Mucosa of descending colon (tissue), 3 donors: ENCODE results near the gene ABHD12. TPM values are rescaled to one million over a fixed set of nuclear protein-coding genes. Genes with fewer than 3 reads are reported as not detected.
A peak's percentile ranks its signal among the peaks of the same experiment; 100 is the strongest.

Experiments used
- ATAC-seq: fragments of 200-7000 bp; cut with Tn5 transposase; one replicate; pipeline ENCODE4 v1.9.1; 2020; ENCODE audit warnings: mild to moderate bottlenecking, moderate library complexity
- DNase-seq, 3 donors: peaks; one replicate each; pipeline ENCODE4 v3.0.0-alpha.2; 2020
- H3K36me3 ChIP-seq: fragments of 200-600 bp; one replicate; pipeline ENCODE4 v1.8.0; 2021; ENCODE audit warnings: low read depth, mild to moderate bottlenecking
- H3K4me1 ChIP-seq: fragments of 200-600 bp; one replicate; pipeline ENCODE4 v1.8.0; 2021; ENCODE audit warnings: low read depth, mild to moderate bottlenecking
- H3K4me3 ChIP-seq: fragments of 200-600 bp; one replicate; pipeline ENCODE4 v1.8.0; 2021; ENCODE audit warnings: mild to moderate bottlenecking
- H3K9me3 ChIP-seq: fragments of 200-600 bp; one replicate; pipeline ENCODE4 v1.8.0; 2021; ENCODE audit warnings: mild to moderate bottlenecking
- intact Hi-C, 2 donors: fragments of 100-400 bp; cut with DNase I in 1 of 2; cut with micrococcal nuclease in 1 of 2; formaldehyde crosslinking; loops; one replicate each; pipeline versions ENCODE4 v1.11.0 to v1.11.1; 2022; cut with DNase I, micrococcal nuclease
- total RNA-seq, 3 donors: library from RNA; stranded (reverse); fragmentation: NEBNext Ultra II Directional in 2 of 3; extraction: Animal tissue kit (Norgen Biotek cat#: 25700) in 2 of 3; gene quantifications; one replicate each; pipeline versions ENCODE4 v1.2.1 to v1.2.4, GENCODE V29; 2021 to 2023
- TF ChIP-seq, protein P1 (sequence below): fragments of 200-600 bp; IDR thresholded peaks from one replicate; pipeline ENCODE4 v1.8.0; 2022; ENCODE audit warnings: antibody characterized with exemption, mild to moderate bottlenecking
- donor health status: DM: no; HTN: no; CAD: no; lungs with moderate emphysema.
- donor health status: DM: no; HTN: no; CAD: no.
- donor health status: DM: no; HTN: yes; CAD: no.

The ABHD12 gene
- total RNA-seq, 3 donors from 2014 or later = 47.3 to 65.5 (median 59.5) TPM

DNA sequence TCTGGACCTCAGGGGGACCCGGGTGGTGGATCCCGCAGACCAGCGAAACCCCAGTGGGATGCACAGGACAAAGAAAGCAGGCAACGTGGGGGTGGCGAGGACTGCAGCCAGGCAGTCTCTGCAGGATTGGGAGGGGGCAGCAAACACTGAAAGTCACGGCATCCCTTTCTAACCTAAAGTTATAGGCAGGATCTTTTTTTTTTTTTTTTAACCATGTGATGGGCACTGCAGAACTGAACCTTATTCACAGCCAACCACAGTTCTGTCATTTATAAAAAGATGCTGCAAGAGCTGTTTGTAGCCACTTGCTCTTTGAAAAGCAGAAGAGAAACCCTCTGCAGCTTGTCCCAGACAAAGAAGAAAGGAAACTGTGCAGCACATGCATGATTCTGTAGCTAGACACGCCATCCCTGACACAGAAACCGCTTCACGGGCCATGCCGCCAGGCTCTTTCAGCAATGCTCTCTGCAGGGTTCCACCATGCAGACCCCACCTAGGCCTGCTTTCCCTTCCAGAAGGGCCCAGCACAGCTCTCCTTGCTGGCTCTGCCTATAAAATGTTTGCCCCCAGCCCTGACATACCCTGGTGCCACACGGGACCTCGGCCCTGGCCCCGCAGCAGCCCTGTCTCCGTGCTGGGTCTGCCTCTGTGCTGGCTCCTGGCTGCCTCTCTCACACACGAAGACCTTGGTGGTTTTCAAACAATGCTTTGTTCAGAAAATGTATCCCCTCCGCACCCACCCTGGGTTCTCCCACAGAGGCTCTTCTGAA, 72.0 kb downstream of the ABHD12 start:
- TF ChIP-seq, protein P1, sequence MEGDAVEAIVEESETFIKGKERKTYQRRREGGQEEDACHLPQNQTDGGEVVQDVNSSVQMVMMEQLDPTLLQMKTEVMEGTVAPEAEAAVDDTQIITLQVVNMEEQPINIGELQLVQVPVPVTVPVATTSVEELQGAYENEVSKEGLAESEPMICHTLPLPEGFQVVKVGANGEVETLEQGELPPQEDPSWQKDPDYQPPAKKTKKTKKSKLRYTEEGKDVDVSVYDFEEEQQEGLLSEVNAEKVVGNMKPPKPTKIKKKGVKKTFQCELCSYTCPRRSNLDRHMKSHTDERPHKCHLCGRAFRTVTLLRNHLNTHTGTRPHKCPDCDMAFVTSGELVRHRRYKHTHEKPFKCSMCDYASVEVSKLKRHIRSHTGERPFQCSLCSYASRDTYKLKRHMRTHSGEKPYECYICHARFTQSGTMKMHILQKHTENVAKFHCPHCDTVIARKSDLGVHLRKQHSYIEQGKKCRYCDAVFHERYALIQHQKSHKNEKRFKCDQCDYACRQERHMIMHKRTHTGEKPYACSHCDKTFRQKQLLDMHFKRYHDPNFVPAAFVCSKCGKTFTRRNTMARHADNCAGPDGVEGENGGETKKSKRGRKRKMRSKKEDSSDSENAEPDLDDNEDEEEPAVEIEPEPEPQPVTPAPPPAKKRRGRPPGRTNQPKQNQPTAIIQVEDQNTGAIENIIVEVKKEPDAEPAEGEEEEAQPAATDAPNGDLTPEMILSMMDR = no peak
- DNase-seq (peak in 1 of 3 donors; percentile 48), ATAC-seq (peak; percentile 32)
- no peaks in the 10 kb centered on the region for H3K9me3 ChIP-seq
- H3K4me3 ChIP-seq = no peak overlapping the region
- H3K4me1 ChIP-seq = peaks cover 5% of the 10 kb centered on the region
- intact Hi-C loops = no loop called here
- no peaks in the 10 kb centered on the region for H3K36me3 ChIP-seq

DNA sequence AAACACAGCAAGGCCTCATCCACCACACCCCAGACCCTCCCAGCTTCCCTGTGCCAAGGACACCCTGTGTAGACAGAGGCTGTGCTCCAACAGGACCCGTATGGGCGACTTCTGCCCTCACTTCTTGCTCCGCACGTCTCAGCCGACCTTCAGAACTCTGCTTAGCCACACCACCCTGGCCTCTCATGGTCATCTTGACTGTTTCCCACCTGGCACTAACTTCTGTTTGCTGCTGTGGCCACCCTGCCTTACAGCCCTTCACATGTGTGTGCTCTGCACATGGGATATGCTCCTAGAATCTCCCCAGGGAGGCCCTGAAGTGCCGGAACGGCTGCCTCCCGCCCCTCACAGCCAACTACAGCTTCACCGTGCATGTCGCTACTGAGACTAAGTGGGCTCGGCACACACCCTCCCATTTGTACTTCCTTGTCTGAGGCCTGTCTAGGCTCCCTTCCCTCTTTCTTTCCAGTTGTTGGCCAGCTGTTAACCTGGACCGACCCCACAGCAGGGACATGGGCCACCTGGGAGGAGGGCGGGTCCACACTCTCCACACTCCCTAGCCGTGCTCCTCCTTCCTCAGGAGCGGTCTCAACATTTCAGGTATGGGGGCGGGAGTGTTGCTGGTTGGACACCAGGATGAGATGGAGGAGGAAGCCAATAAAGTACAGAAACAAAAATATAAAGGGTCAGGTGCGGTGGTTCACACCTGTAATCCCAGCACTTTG, 73.1 kb downstream of the ABHD12 start:
- ATAC-seq = peak; percentile 52
- H3K4me3 ChIP-seq = no peak overlapping the region
- no peaks in the 10 kb centered on the region for H3K4me1 ChIP-seq
- peak in 2 of 3 donors; percentile 18 to 34 for DNase-seq
- TF ChIP-seq, protein P1 = no peak
- H3K9me3 ChIP-seq = no peaks in the 10 kb centered on the region
- H3K36me3 ChIP-seq = no peaks in the 10 kb centered on the region
- intact Hi-C loops = no loop called here

DNA sequence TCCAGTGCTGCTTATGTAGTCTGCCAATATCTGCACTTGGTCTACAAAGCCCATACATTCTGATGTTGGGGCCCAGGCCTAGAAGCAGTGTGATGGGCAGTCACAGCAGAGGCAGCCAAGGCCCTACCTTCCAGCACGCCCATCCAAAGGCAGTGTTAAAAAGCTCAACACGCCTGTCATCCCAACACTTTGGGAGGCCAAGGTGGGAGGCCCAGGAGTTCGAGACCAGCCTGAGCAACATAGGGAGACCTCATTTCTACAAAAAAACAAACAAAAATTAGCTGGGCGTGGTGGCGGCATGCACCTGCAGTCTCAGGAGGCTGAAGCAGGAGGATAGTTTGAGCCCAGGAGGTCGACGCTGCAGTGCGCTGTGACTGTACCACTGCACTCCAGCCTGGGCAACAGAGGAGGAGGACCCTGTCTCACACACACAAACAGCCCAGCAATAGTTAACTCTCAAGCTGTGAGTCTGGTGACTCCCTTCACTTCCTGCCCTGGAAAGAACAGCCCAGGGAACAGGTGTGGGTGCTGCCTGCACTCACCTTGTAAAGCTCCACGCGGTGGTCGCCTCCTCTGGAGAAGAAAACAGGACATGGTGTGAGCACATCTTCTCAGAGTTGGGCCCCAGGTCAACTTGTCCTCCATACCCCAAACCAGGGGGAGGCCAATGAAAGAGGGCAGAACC, 74.0 kb downstream of the ABHD12 start:
- no peaks in the 10 kb centered on the region for H3K4me1 ChIP-seq
- TF ChIP-seq, protein P1 = no peak
- DNase-seq (peak in 1 of 3 donors; percentile 26), ATAC-seq (peak; percentile 7)
- no peaks in the 10 kb centered on the region for H3K36me3 ChIP-seq
- H3K4me3 ChIP-seq = no peak overlapping the region
- H3K9me3 ChIP-seq = no peaks in the 10 kb centered on the region
- intact Hi-C loops = no loop called here

DNA sequence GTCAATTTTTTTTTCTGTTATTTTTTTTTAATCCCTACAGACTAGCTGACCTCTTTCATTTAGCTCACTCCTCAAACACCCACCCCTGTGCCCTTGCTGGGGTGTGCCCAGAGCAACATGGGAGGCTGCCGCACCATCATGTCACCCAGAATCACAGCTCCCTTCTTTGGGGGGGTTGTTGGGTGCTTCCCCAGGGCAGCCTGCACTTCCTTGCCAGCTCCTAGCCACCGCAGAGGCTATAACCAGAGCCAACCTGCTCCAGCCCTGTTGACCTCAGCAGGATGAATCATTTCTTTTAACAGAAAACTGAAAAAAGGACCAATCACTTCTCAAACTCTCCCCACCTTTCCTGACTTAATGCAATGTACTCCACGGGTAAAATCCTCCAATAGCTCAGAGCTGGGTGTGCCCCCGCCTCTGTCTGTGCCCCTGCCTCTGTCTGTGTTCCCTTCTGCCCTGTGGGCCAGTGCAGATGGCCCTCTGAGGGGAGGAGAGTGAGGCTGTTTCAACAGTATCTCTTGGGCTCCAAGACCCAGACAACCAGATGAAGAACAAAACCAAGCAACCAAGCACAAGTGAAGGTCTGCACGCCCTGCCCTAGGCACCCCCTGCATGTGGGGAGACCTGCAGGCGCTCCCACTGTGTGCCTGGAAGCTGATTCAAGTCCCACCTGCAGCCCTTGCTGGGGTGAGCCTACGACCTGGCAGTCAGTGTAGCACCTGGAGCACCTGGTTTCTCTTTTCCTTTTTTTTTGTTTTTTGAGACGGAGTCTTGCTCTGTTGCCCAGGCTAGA, 75.0 kb downstream of the ABHD12 start:
- H3K9me3 ChIP-seq = no peaks in the 10 kb centered on the region
- no peaks in the 10 kb centered on the region for H3K36me3 ChIP-seq
- H3K4me3 ChIP-seq = no peak overlapping the region
- intact Hi-C loops = no loop called here
- DNase-seq (peak in 2 of 3 donors; percentile 14 to 43), ATAC-seq (no peak)
- peaks cover 10% of the 10 kb centered on the region for H3K4me1 ChIP-seq
- TF ChIP-seq, protein P1 = no peak
